HG03175 (cell line): ENCODE results near the gene FCN2.
"Not testable (repeated sequence)": the region's sequence is repeated elsewhere in the genome, so short reads cannot be mapped to it uniquely, and the experiment has no call there.

ENCODE experiments used
- ATAC-seq: cut with Tn5 transposase; IDR thresholded peaks from one replicate; pipeline ENCODE4 v1.9.1; 2021; ENCODE audit warnings: mild to moderate bottlenecking, moderate library complexity; ENCODE audit not compliant: unreplicated experiment

The FCN2 gene

GRCh38 chr9:134846699-134847098 is 33.9 kb upstream of the FCN2 start:
- no peak for ATAC-seq

GRCh38 chr9:134847138-134847537 is 33.5 kb upstream of the FCN2 start:
- ATAC-seq, result no peak

GRCh38 chr9:134847752-134848432 is 32.7 kb upstream of the FCN2 start:
- no peak for ATAC-seq

GRCh38 chr9:134848504-134848903 is 32.1 kb upstream of the FCN2 start:
- no peak for ATAC-seq

GRCh38 chr9:134850611-134851010 is 30.0 kb upstream of the FCN2 start:
- ATAC-seq, result no peak

GRCh38 chr9:134851020-134851419 is 29.6 kb upstream of the FCN2 start:
- no peak for ATAC-seq

- no peak for ATAC-seq
Observed at GRCh38 chr9:134852906-134853654, 27.5 kb upstream of the FCN2 start.

- no peak for ATAC-seq
Observed at GRCh38 chr9:134853893-134854292, 26.7 kb upstream of the FCN2 start.

GRCh38 chr9:134854541-134854981 is 26.0 kb upstream of the FCN2 start:
- ATAC-seq, result no peak

- ATAC-seq, result no peak
Observed at GRCh38 chr9:134855231-134855899, 25.2 kb upstream of the FCN2 start.

GRCh38 chr9:134855900-134856377 is 24.7 kb upstream of the FCN2 start:
- no peak for ATAC-seq

- ATAC-seq, result not testable (repeated sequence)
Observed at GRCh38 chr9:134857451-134857850, 23.2 kb upstream of the FCN2 start.

GRCh38 chr9:134858051-134858841 is 22.4 kb upstream of the FCN2 start:
- ATAC-seq, result peak; percentile 73

- no peak for ATAC-seq
Observed at GRCh38 chr9:134860510-134860909, 20.1 kb upstream of the FCN2 start.

GRCh38 chr9:134861595-134862334 is 18.8 kb upstream of the FCN2 start:
- no peak for ATAC-seq

- no peak for ATAC-seq
Observed at GRCh38 chr9:134863306-134863902, 17.2 kb upstream of the FCN2 start.

GRCh38 chr9:134863941-134864820 is 16.4 kb upstream of the FCN2 start:
- no peak for ATAC-seq

GRCh38 chr9:134864821-134865190 is 15.8 kb upstream of the FCN2 start:
- ATAC-seq, result no peak
